ENCODE data around the gene TMOD1.
"Not testable (repeated sequence)": the region's sequence is repeated elsewhere in the genome, so short reads cannot be mapped to it uniquely, and the experiment has no call there.

The TMOD1 gene

DNA sequence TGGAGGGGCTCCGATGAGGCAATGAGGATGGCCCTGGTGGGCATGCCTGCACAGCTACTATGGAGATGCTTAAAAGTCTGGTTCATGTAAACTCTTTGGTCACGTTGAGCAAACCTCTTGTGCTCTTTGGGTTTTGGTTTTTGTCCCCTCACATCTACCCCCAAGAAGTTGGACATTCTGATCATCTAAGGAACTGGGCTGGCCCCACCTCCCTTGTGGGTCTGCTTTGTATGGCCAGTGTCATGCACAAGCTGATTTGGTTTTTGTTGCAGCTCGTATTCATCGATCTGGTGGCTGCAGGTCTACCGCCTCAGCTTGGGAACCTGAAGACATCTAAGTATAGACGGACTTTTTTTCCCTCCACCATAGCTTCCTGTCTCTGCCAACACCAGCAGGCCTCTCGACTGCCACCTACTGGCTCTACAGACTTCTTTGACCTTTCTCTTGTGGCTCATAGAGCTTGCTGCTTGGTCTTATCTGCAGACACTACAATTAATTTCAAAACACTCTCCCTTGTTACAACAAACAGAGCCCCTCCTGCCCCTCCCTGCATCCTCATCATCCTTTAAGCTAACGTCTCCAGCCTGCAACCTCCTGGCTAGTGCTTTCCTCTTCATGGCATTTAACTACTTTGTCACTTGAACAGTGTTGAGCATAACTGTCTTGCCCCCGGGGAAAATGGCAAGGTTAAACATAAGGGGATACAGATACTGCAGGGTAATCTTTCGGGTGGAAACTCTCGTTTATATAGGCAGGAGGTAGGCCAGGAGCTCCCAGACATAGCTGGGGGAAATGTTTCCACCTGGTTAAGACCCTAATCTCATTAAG, 97.2 kb downstream of the TMOD1 start:
- DNase-seq (ENCODE audit: low spot score) = peak; percentile 78

DNA sequence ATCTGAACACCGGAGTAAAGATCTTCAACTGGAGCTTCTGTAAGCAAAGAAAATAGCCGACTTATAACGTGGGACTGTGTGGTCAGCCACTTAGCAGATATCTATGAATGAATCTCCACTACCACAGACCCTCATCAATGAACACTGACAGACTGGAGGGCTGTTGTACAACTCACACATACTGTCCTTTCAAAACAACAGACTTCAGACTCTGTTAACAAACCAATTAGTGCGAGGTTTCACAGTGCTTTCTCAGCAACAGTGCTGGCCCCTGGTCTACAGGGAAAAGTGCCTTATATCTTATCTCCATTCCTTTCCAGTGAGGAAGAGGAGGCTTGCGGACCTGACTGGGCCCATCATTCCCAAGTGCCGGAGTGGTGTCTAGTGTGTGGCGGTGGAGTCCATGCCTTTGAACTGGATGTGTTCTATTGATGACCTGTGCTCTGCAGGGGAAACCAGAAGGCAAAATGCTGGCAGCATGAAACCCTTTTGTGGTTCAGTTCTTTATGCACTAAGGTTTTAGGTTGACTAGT, 97.9 kb downstream of the TMOD1 start:
- no peak for DNase-seq (ENCODE audit: low spot score)

GRCh38 chr9:97600531-97601227, 99.2 kb downstream of the TMOD1 start:
- no peak for DNase-seq (ENCODE audit: low spot score)

- no peak for DNase-seq (ENCODE audit: low spot score)
Measured at GRCh38 chr9:97601228-97601898, 99.9 kb downstream of the TMOD1 start.

DNA sequence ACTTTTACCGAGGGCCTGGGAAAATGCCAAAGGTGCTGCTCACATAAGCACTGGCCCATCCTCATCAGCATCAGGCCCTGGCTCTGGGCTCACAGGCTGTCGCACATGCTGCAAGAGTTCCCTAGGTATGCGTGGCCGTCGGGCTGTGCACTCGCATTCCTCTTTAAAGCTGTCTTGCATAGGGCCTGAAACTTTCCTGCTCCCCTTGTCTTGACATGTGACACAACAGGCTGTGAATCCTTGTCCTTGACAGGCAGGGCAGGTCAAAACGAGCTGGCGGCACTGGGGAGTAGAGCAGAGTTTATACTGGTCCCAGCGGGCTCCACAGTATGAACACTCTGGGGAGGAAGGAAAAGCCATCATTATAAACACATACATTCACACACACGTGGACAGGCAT, 101.0 kb downstream of the TMOD1 start:
- DNase-seq (ENCODE audit: low spot score) = no peak

DNA sequence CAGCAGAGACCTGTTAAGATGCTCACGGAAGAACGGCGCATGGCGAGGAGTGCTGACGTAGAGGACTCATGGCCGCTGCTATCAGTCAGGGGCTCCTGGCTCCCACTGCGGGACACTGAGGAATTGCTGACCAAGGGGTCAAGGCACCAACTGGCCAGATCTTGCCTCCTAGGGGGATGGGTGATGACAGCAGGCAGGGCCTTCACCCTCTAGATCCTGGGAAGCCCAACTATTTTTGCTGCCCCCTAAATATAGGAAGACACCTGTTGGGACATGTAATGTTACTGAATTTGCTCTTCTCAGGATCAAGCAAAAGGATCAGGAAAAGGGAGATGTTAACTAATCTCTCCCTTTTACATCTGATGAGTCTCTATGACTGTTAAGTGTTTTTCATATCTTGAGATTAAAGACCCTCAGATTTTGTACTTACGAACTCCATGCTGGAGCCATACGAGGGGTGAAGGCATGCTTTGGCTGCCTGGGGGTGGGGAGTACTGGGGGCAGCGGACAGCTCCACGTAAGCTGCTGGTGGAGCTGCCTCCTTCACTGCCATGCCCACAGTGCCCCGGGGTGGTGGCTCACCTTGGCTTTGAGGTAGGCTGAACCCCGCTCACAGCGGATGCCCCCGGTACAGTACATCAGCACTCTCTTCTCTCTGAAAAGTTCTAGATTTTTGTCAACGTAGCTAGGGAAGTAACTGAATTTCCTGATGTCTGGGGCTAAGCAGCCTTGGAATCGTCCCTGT, 103.6 kb downstream of the TMOD1 start:
- DNase-seq (ENCODE audit: low spot score) = no peak

GRCh38 chr9:97615439-97616072, 114.1 kb downstream of the TMOD1 start:
- DNase-seq (ENCODE audit: low spot score) = peak; percentile 70

GRCh38 chr9:97617939-97618416, 116.5 kb downstream of the TMOD1 start:
- DNase-seq (ENCODE audit: low spot score) = no peak

GRCh38 chr9:97620063-97620462, 118.6 kb downstream of the TMOD1 start:
- not testable (repeated sequence) for DNase-seq (ENCODE audit: low spot score)

DNA sequence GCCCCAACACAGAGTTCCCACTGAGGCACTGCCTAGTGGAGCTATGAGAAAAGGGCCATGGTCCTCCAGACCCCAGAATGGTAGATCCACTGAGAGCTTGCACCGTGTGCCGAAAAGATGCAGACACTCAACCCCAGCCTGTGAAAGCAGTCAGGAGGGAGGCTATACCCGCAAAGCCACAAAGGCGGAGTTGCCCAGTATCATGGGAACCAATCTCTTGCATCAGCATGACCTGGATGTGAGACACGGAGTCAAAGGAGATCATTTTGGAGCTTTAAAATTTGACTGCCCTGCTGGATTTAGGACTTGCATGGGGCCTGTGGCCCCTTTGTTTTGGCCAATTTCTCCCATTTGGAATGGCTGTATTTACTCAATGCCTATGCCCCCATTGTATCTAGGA, 121.0 kb downstream of the TMOD1 start:
- DNase-seq (ENCODE audit: low spot score) = not testable (repeated sequence)

DNA sequence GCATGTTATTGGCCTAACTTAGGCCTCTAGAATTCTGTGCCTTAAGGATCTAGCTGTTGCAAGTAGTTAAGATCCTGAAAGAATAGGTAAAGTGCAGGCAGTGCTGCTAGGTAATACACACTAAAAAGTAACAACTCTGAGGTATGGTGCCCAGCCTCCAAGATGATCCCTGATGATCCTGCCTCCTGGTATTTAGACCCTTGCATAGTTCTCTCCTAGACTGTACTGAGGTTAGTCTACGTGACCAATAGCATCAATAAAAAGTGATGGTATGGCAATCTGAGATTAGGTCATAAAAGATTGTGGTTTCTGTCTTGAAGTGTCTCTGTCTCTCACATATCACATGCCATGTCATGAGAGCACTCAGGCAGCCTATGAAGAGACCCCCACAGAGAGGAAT, 122.5 kb downstream of the TMOD1 start:
- no peak for DNase-seq (ENCODE audit: low spot score)

DNA sequence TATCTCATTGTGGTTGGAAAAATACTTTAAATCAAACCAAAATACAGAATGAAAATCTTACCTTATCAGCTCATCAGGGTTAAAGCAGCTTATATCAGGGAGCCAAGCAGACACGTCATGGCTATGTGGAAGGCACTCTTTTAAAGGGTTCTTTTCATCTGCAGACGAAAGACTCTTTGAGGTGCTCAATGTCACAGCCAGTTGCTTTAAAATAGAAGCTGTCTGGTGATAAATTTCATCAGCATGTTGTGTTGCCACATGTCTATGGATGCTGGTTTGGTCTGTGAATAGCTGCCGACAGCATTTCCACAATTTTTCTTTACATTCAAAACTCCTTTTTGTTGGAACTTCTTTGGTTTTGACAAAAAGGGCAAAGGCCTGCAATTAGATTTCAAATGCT, 124.2 kb downstream of the TMOD1 start:
- DNase-seq (ENCODE audit: low spot score) = no peak

GRCh38 chr9:97627624-97628023, 126.2 kb downstream of the TMOD1 start:
- DNase-seq (ENCODE audit: low spot score) = no peak

GRCh38 chr9:97628668-97629067, 127.2 kb downstream of the TMOD1 start:
- DNase-seq (ENCODE audit: low spot score) = no peak

GRCh38 chr9:97629156-97629555, 127.7 kb downstream of the TMOD1 start:
- no peak for DNase-seq (ENCODE audit: low spot score)

GRCh38 chr9:97630591-97630990, 129.1 kb downstream of the TMOD1 start:
- DNase-seq (ENCODE audit: low spot score) = no peak

DNA sequence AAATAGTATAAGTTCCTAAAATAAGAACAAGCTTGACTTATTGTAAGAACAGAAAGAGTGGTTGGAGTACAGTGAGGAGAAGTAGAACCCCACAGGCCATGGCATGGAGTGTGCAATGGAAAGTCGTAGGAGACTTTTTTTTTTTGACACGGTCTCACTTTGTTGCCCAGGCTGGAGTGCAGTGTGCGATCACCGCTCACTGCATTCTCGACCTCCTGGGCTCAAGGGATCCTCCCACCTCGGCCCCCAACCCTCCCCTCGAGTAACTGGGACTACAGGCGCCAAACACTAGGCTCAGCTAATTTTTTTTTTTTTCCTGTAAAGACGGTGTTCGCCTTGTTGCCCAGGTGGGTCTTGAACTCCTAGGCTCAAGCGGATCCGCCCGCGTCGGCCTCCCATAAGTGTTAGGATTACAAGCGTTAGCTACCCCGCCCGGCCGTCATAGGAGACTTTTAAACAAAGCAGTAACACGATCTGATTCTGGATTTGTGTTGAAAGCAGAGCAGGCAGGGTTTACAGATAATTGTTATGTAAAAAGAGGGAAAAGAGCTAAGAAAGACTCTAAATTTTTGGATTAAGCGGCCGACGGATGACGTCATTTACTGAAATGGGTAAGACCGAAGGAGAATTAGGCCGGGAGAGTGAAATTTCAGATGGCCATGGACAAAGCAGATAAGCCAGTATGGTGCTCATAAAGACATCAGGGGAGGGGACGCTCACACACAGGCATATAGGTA, 130.9 kb downstream of the TMOD1 start:
- DNase-seq (ENCODE audit: low spot score) = peak; percentile 63

GRCh38 chr9:97632985-97633858, 131.8 kb downstream of the TMOD1 start, which contains the start of the genes NCBP1 and TSTD2:
Gene NCBP1 (plus strand): TSS chr9:97633821. CDS start chr9:97633882, 61 bp downstream.
Gene TSTD2 (minus strand): TSS chr9:97633368. CDS start chr9:97627562, 5,806 bp downstream.
- peak; percentile 98 for DNase-seq (ENCODE audit: low spot score)

DNA sequence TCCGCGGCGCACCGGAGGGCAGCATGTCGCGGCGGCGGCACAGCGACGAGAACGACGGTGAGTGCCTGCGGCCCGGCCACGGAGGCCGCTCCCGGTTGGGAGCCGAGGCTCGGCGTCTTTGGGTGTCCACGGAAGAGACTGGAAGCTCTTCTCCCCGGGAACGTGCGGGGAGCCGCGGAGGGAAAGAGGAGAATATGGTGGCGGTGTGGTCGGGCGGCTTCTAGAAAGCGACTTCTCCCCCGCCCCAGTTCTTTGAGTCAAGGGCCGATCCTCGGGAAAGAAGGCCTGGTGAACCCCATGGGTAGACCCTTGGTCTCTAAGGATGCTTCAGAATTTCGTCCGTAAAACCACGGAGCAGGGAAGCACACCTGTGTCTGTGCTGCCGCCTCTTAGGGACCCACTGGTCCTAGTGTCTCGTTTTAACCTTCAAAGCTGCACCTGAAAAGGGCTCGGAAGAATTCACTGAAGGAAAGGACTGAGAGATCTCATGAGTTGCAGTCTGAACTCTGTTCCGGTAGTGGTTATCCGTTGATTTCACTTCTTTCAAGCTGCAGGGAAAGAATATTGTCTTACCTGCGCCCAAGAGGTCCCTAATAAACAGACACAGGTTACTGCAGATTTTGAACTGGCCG, 132.5 kb downstream of the TMOD1 start:
- no peak for DNase-seq (ENCODE audit: low spot score)

Data from putamen (tissue), 1 donor.